ENCODE data around the gene AGBL4.

The AGBL4 gene

DNA sequence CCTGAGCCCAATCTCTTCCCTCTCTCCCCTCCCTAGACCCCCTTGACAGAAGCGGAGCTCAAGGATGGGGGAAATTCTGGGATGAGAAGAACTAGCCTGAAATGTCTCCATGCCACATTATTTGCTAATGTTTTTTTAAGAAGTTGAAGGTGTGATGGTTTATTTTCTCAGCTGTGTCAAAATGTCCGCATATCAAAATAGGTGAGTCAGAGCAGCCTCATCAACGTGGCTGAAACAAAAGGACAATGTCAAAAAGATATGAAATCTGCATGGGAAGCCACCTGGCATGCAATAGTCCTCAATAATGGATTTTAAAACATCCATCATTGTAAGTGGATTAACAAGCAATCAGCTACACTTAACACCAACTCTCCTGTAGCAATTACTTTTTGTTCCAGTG lies 1348.5 kb downstream of the AGBL4 start:
- DNase-seq (ENCODE audit: extremely low read depth, low read depth): no peak
- TF ChIP-seq, protein P1, sequence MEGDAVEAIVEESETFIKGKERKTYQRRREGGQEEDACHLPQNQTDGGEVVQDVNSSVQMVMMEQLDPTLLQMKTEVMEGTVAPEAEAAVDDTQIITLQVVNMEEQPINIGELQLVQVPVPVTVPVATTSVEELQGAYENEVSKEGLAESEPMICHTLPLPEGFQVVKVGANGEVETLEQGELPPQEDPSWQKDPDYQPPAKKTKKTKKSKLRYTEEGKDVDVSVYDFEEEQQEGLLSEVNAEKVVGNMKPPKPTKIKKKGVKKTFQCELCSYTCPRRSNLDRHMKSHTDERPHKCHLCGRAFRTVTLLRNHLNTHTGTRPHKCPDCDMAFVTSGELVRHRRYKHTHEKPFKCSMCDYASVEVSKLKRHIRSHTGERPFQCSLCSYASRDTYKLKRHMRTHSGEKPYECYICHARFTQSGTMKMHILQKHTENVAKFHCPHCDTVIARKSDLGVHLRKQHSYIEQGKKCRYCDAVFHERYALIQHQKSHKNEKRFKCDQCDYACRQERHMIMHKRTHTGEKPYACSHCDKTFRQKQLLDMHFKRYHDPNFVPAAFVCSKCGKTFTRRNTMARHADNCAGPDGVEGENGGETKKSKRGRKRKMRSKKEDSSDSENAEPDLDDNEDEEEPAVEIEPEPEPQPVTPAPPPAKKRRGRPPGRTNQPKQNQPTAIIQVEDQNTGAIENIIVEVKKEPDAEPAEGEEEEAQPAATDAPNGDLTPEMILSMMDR (IDR thresholded peaks at IDR 0.05; ENCODE audit: low read depth, low read length): no peak

DNA sequence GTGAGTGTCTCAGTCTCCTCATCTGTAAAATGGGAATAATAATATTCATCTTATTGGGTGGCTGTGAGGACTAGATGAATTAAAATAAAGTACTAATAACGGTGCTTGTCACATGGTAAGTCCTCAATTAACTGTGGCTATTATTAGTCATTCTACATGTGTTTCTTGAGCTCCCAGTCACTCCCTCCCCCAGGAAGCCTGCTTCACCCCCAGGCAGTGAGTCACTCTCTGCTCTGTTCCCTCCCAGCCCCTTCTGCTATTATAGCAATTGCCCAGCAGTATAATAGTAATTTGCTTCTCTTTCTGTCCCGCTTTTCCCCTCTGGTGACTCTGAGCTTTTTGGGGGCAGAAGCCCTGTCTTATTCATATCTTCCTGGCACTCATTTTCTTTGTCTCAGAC lies 1349.1 kb downstream of the AGBL4 start:
- TF ChIP-seq, protein P1 (IDR thresholded peaks at IDR 0.05; ENCODE audit: low read depth, low read length): no peak
- no peak for DNase-seq (ENCODE audit: extremely low read depth, low read depth)

DNA sequence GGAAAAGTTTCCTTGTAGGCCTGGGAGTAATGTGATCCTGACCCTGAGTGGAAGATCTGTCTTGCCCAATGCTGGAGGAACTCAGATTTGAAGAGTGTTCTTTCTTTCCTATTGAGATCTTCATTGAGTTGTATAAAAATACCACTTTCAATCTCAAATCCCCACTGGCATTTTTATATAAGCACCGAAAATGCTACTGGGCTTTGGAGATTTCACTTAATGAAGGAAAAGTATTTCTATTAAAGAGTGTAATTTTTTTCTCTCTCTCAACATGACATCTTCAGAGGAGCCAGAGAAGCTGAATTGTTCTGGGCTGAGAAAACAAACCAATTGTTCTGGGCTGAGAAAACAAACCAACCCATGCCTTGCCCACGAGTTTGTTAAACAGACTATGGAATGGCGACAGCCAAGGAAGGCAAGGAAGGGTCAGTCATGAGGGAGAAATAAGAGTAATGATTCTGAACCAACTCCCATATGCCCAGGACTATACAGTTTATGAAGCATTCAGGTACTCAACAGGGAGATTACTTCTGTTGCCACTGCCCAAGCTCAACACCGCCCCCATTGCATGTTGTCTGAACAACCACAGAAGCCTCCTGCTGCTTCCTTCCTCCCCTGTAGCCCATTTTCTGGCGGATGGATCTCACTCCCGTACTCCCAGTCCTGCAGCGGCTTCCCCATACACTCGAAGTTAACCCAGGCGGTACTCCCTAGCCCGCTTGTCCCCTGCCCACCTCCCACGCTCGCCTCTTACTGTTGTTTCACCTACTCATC lies 1350.2 kb downstream of the AGBL4 start:
- TF ChIP-seq, protein P1 (IDR thresholded peaks at IDR 0.05; ENCODE audit: low read depth, low read length): no peak
- no peak for DNase-seq (ENCODE audit: extremely low read depth, low read depth)

DNA sequence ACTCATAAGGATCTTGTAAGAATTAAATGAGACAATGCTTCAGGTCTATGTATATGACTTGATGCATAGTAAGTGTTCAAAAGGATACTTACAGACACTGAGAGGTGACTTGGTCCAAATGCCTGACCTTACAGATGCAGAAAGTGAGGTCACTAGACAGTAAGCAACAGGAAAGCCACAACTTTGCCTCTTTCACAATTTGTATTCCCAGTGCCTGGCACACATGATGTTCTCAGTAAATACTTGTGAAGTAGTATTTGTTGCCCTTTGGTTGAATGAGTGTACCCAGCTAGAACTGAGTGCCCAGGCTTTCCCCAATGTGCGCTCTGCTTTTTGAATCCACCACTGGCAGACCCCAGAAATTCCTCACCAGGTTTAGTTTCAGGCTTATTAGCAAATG lies 1352.2 kb downstream of the AGBL4 start:
- TF ChIP-seq, protein P1 (IDR thresholded peaks at IDR 0.05; ENCODE audit: low read depth, low read length): no peak
- DNase-seq (ENCODE audit: extremely low read depth, low read depth): no peak

DNA sequence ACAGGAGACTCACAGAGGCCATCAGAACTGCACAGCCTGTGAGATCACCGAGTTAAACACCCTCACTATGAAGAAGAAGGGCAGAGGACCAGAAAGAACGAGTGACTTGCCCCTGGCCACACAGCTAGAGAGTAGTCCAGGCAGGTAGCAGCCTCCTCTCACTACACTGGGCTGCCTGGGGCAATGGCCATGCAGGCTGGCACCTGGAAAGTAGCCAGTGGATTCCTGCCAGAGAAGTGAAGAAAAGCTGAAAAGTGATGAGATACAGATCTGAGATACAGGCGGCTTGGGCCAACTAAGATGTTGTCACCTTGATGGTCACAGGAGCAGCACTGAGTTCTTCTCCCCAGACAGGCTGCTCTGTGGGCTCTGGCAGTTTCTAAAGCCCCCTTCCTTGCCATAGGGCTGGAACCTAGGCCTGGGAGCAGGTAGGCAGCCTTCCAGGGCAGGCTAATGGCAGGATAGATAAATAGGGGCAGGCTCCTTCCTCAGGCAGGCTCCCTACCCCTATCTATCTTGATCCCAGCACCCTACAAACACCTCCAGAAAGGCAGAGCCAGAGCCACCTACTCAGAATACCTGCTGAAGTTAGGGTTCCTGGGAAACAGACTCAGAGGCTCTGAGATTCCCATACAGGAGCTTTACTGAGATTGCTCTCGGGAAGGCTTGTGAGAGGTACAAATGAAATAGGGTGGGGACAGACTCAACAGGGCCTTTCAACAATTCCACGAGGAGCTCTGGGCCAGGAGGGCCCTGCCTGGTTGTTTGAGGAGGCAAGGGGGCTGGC lies 1353.3 kb downstream of the AGBL4 start:
- DNase-seq (ENCODE audit: extremely low read depth, low read depth): no peak
- TF ChIP-seq, protein P1 (IDR thresholded peaks at IDR 0.05; ENCODE audit: low read depth, low read length): no peak

DNA sequence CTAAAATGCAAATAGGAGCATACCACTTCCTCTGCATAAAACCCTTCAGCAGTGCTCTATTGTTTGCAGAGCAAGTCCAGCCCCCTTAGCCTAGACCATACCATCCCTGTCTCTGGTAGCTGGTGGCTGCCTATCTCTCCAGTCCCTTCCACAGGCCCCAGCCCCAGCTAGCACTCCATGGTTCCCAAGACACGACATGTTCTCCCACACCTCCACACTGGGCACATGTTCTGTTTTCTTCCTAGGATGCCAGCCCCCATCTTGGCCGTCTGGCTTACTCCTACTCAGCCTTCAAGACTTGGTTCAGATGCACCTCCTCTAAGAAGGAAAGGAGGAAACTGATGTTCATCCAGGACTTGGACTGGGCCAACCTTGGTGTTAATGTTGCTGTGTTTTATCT lies 1355.4 kb downstream of the AGBL4 start:
- TF ChIP-seq, protein P1 (IDR thresholded peaks at IDR 0.05; ENCODE audit: low read depth, low read length): no peak

DNA sequence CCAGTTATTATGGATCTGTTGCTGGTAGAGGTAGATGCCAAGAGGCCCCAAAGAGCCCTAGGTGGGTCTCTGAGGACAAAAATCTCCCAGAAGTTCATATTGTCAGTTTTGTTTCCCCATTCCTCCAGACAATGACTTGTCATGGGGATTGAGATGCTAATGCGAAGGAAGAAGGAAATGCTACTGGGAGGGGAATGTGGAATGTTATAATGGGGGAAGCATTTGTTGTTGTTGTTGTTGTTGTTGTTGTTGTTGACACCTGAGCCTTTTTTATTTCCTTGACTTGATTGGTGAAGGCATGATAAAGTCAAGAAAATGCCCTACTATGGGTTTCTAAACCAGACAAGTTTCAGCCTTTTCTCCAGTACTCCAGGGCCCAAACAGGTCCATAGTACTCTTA lies 1356.0 kb downstream of the AGBL4 start:
- TF ChIP-seq, protein P1 (IDR thresholded peaks at IDR 0.05; ENCODE audit: low read depth, low read length): no peak
- DNase-seq (ENCODE audit: extremely low read depth, low read depth): no peak

More for the DNA sequence above, 1355.4 kb downstream of the AGBL4 start:
- no peak for DNase-seq (ENCODE audit: extremely low read depth, low read depth)

Data from AG09319 (cell line).